T-helper 17 cell (primary cell): ENCODE data around the gene MRPL36. TPM values are rescaled to one million over a fixed set of nuclear protein-coding genes. Genes with fewer than 3 reads are reported as not detected.
A peak's percentile ranks its signal among the peaks of the same experiment; 100 is the strongest.

Source experiments
- ATAC-seq: fragments of 150-1000 bp; cut with Tn5 transposase; 2 replicates; pipeline ENCODE4 v1.10.0; 2021; ENCODE audit warnings: mild to moderate bottlenecking, moderate library complexity
- DNase-seq, 3 donors: peaks; one replicate each; pipeline versions ENCODE4 v3.0.0 to v3.0.0-alpha.2; 2020 to 2021
- H3K9me3 ChIP-seq: one replicate; pipeline ENCODE4 v1.7.0; 2013; ENCODE audit warnings: low read length, mild to moderate bottlenecking; ENCODE audit not compliant: control insufficient read depth, poor library complexity, severe bottlenecking
- H3K27ac Mint-ChIP-seq: one replicate; pipeline ENCODE4 v1.8.0; 2022; ENCODE audit warnings: mild to moderate bottlenecking, moderate library complexity, mixed read lengths
- H3K27me3 Mint-ChIP-seq: one replicate; pipeline ENCODE4 v1.8.0; 2022; ENCODE audit warnings: mixed read lengths
- H3K36me3 Mint-ChIP-seq: one replicate; pipeline ENCODE4 v1.8.0; 2022; ENCODE audit warnings: low read depth, mixed read lengths
- H3K4me1 Mint-ChIP-seq: one replicate; pipeline ENCODE4 v1.8.0; 2022; ENCODE audit warnings: mild to moderate bottlenecking, mixed read lengths
- H3K4me3 Mint-ChIP-seq: one replicate; pipeline ENCODE4 v1.8.0; 2022; ENCODE audit warnings: mild to moderate bottlenecking, moderate library complexity, mixed read lengths
- total RNA-seq, 4 donors: library from RNA in 2 of 4; stranded (reverse) in 2 of 4; gene quantifications; one replicate each; pipeline ENCODE4 v1.2.3 and lab custom pipeline; 2022 to 2026

The MRPL36 gene
- total RNA-seq, 2 donors from 2014 or later: 12.3 to 17.7 TPM

DNA sequence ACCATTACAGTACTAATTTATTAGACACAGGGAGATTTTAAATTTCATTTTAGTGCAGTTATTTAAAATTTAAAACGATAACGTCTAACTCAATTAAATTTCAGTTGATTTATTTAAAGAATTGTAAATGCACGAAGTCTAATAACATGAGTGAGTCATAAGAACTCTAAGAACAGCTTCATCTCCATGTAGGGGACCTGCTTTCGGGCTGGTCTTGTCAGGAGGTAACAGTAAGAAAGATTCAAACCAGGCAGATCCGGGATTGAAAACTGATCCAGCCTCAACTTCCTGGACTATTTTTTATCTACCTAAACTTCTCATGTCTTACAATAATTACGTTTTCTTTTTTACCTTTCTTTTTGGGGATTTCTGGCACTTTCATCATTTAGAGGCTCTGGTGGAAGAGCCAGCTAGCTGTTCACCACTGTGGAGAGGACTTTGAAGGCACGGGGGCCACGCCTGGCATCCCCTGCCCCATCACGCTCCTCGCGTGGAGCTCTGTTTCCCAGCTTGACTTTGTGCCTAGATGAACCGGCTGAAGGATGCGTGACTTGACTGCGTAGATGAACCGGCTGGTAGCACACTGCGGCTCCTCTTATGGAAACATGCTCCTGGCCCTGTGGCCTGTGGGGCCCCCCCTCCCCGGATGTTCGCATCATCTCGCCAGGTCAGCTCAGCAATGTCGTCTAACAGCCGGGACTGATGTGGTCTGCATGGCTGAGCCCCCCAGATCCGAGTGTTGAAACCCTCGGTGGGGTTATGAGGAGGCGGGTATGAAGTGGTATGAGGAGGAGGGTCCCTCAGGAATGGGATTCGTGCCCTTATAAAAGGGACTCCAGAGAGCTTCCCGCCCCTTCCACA, 27.6 kb upstream of the MRPL36 start:
- peak overlapping the region; percentile 5 for H3K4me3 Mint-ChIP-seq
- H3K36me3 Mint-ChIP-seq: peaks cover 4% of the 10 kb centered on the region
- ATAC-seq: no peak
- H3K4me1 Mint-ChIP-seq: peaks cover 5% of the 10 kb centered on the region
- peak overlapping the region; percentile 34 for H3K27ac Mint-ChIP-seq
- no peaks in the 10 kb centered on the region for H3K9me3 ChIP-seq
- H3K27me3 Mint-ChIP-seq: no peaks in the 10 kb centered on the region
- DNase-seq: no peak

DNA sequence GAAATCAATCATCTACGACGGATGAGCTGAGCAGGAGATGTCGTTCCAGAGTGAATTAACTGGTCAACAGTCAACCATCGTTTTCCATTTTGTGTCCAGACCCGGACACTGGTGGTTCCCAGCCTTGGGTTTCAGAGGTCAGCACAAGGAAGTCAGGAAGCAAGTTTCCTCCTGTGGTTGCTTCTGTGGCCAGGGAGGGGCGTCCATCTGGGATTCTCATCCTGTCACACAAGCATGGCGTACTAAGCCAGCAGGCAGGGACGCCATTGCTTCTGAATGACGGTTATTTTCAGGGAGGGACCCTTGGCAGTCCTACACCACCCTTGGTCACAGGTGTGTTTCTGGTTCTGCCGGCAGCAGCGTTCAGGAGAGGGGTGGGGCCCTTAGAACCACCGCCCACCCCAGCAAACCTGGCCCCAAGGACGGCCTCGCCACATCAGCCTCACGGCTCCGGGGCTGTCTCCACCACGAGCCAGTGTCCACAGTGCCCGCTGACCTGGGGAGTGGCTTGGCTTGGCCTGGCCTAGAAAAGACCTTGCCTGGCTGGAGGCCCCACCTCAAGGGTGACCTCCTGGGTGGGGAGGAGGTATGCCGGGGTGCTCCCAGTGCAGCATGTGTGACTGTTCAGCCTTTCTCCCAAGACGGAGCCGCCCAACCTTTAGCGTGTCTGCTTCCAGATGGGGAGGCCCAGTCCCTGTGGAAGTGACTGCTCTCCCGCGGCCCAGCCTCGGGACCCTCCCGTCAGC, 26.8 kb upstream of the MRPL36 start:
- H3K27ac Mint-ChIP-seq: no peak overlapping the region
- DNase-seq (no peak), ATAC-seq (no peak)
- H3K27me3 Mint-ChIP-seq: no peaks in the 10 kb centered on the region
- H3K9me3 ChIP-seq: no peaks in the 10 kb centered on the region
- peaks cover 10% of the 10 kb centered on the region for H3K36me3 Mint-ChIP-seq
- H3K4me1 Mint-ChIP-seq: peaks cover 5% of the 10 kb centered on the region
- H3K4me3 Mint-ChIP-seq: no peak overlapping the region

DNA sequence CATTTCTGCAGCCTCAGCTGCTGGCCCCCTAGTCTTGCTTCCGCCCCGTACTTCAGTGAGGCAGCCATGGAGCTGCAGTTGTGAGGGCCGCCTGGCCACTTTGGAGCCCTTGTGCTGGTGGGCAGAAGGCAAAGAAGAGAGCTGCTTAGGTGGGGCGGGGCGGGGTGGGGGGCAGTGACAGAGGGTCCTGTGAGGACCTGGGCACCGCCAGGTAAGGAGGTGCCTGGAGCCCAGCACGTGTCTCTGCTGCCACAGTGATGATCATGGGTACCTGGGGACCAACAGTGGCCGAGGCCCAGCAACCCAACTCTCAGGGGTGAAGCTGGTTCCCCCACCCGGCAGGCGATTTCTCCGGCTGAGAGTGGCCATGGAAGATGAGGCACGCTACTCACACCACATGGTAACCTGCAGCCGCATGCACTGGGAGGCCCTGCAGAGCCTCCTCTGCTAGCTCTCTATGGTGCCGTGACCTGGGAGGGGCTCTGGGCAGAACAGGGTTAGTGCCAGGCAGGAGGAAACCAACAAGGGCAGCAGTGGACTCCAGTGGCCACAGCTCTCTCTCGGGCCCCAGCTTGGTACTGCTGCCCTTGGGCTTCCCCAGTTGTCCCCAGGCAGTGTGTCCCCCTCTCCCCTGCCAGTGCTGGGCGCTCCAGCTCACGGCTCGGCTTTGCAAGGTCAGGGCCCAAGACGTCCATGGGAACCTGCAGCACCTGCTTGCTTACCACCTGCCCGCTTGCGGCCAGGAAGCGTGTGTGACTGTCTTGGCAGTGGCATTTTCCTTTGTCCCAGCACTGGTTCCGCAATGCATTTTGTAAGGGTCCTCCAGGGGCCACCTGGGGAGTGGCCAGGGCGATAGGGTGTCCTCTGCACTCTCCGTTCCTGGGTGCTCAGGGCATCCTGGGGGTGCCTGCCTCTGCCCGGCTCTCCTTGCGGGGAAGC, 25.5 kb upstream of the MRPL36 start:
- peaks cover 5% of the 10 kb centered on the region for H3K4me1 Mint-ChIP-seq
- no peak overlapping the region for H3K4me3 Mint-ChIP-seq
- no peak for DNase-seq
- H3K36me3 Mint-ChIP-seq: peaks cover 13% of the 10 kb centered on the region
- ATAC-seq: no peak
- H3K9me3 ChIP-seq: no peaks in the 10 kb centered on the region
- H3K27me3 Mint-ChIP-seq: no peaks in the 10 kb centered on the region
- H3K27ac Mint-ChIP-seq: no peak overlapping the region

DNA sequence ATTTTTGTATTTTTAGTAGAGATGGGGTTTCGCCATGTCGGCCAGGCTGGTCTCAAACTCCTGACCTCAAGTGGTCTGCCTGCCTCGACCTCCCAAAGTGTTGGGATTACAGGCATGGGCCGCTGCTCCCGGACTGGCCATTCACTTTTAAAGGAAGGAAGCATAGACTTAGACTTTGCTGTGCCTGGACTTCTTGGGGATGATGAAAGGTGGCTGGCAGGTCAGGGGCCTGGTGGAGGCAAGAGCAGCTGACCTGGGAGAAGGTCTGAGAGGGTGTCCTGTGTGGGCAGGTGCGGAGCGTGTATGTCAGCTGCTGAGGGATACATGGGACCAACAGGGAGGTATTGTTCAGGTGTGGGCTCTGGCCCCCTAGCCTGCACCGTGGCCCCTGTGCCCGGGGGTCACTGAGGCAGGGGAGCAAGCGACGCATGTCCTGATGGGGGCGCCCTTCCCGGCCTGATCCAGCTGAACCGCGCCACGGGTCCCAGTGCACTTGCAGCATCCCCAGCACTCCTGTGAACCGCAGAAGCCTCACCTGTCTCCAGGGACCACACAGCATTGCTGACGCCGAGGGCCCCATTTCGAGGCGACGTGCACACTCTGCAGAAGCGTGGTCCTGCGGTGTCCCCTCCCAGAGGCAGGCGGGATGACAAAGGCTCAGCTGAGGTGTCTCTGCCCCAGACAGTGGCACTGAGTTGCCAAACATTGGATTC, 24.6 kb upstream of the MRPL36 start:
- DNase-seq (no peak), ATAC-seq (no peak)
- no peak overlapping the region for H3K27ac Mint-ChIP-seq
- H3K9me3 ChIP-seq: no peaks in the 10 kb centered on the region
- H3K27me3 Mint-ChIP-seq: no peaks in the 10 kb centered on the region
- peaks cover 5% of the 10 kb centered on the region for H3K4me1 Mint-ChIP-seq
- H3K36me3 Mint-ChIP-seq: peaks cover 13% of the 10 kb centered on the region
- no peak overlapping the region for H3K4me3 Mint-ChIP-seq

DNA sequence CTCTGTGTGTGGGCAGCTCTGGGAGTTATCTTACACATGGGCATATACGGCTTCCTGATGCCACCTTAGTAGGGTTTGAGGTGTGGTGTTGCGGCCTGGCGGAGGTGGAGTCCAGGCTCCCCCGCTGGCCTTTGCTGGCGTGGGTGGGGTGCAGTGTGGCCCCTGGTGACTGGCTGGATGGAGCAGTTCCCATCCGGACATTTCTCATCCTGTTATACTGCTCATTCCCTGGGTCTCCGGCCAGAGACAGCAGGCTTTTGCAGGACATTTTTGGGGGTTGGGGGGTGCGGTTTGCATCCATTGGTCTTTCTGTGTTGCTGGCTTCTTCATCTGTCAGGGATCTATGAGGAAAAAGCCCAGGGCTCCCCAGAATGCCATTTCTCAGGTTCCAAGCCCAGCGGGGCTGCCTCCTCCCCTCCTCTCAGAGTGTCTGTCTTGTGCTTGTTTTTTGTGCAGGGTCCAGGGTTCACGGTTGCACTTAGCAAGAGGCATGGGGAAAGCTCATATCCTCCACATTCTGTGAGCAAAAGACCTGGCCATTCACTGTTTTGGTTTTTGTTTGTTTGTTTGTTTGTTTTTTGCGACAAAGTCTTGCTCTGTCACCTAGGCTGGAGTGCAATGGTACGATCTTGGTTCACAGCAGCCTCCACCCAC, 23.9 kb upstream of the MRPL36 start:
- no peaks in the 10 kb centered on the region for H3K9me3 ChIP-seq
- no peak overlapping the region for H3K27ac Mint-ChIP-seq
- ATAC-seq (no peak), DNase-seq (no peak)
- H3K4me3 Mint-ChIP-seq: no peak overlapping the region
- peaks cover 14% of the 10 kb centered on the region for H3K36me3 Mint-ChIP-seq
- H3K4me1 Mint-ChIP-seq: peaks cover 5% of the 10 kb centered on the region
- no peaks in the 10 kb centered on the region for H3K27me3 Mint-ChIP-seq

DNA sequence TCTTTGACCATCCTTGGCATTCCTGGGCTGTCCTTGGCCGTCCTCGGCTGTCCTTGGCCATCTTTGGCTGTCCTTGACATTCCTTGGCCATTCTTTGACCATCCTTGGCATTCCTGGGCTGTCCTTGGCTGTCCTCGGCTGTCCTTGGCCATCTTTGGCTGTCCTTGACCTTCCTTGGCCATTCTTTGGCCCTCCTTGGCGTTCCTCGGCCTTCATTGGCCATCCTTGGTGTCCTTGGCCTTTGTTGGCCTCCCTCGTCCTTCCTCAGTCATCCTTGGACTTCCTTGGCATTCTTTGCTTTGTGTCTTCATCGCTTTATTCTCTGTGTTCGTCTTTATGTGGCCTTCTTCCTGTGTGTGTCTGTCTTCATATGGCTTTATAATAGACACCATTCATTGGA, 22.2 kb upstream of the MRPL36 start:
- peaks cover 6% of the 10 kb centered on the region for H3K4me1 Mint-ChIP-seq
- H3K4me3 Mint-ChIP-seq: no peak overlapping the region
- H3K9me3 ChIP-seq: no peaks in the 10 kb centered on the region
- H3K27me3 Mint-ChIP-seq: no peaks in the 10 kb centered on the region
- H3K36me3 Mint-ChIP-seq: peaks cover 16% of the 10 kb centered on the region
- no peak overlapping the region for H3K27ac Mint-ChIP-seq
- ATAC-seq: no peak
- no peak for DNase-seq

DNA sequence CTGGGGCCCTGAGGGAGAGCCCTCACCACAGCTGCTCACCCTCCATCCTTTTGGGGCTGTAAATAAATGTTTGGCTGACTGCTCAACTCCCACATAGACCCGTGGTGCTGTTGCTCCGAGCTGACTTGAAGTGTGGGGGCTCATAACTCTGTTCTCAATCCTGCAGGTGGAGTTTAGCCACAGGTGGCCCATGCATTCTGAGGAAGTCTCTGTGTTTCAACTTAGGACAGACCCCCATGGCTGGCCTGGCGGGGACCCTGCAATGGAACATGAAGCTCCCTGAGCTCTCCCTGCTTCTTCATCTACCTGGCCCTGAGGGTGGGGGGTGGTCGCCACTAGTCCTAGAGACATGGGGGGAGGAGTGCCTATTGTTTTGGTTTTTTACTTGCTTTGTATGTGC, 21.3 kb upstream of the MRPL36 start:
- no peak for DNase-seq
- peaks cover 21% of the 10 kb centered on the region for H3K36me3 Mint-ChIP-seq
- no peak overlapping the region for H3K4me3 Mint-ChIP-seq
- no peaks in the 10 kb centered on the region for H3K9me3 ChIP-seq
- H3K4me1 Mint-ChIP-seq: peaks cover 6% of the 10 kb centered on the region
- H3K27ac Mint-ChIP-seq: no peak overlapping the region
- ATAC-seq: no peak
- no peaks in the 10 kb centered on the region for H3K27me3 Mint-ChIP-seq

DNA sequence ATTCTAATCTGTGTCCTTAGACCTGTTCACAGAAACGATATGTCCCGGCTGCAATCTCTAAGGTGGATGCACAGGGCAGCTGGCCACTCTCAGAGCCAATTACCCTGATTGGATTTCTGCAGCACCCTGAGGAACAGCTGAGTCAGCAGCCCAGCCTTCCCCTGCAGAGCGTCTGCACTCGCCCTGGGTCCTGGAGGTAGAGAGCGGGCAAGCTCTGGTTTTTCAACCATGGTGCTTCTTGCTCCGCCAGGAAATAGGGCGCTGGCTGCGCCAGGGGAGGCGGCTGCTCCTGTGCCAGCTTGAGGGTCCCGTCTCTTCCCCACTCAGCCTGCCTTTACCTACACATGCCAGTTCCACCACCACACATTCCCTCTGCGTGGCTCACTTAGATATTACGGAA, 20.7 kb upstream of the MRPL36 start:
- Mint-ChIP-seq H3K36me3 (peaks cover 21% of the 10 kb centered on the region), H3K27me3 (no peaks in the 10 kb centered on the region), H3K4me1 (peaks cover 6% of the 10 kb centered on the region), H3K4me3 (no peak overlapping the region), H3K27ac (no peak overlapping the region)
- ATAC-seq: no peak
- no peak for DNase-seq
- H3K9me3 ChIP-seq: no peaks in the 10 kb centered on the region

DNA sequence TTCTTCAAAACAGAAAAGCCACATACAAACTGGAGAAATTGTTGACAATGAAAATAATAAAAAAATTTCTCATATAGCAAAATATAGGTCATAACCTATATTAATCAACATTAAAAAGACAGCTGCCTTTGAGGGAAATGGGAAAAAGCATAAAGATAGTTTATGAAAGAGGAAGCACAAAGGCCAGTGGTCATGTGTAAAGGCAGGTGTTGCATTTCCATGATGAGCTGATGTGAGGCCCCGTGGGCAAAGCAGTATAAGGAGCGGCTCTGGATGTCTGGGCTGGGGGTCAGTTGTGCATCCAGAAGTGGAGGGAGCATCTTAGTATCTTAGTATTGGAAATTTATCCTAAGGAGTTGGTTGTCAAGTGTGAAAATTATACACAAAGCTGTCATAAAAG, 19.8 kb upstream of the MRPL36 start:
- no peak overlapping the region for H3K4me3 Mint-ChIP-seq
- no peaks in the 10 kb centered on the region for H3K9me3 ChIP-seq
- H3K4me1 Mint-ChIP-seq: peaks cover 6% of the 10 kb centered on the region
- DNase-seq (no peak), ATAC-seq (no peak)
- no peaks in the 10 kb centered on the region for H3K27me3 Mint-ChIP-seq
- peaks cover 25% of the 10 kb centered on the region for H3K36me3 Mint-ChIP-seq
- H3K27ac Mint-ChIP-seq: peak overlapping the region; percentile 34

DNA sequence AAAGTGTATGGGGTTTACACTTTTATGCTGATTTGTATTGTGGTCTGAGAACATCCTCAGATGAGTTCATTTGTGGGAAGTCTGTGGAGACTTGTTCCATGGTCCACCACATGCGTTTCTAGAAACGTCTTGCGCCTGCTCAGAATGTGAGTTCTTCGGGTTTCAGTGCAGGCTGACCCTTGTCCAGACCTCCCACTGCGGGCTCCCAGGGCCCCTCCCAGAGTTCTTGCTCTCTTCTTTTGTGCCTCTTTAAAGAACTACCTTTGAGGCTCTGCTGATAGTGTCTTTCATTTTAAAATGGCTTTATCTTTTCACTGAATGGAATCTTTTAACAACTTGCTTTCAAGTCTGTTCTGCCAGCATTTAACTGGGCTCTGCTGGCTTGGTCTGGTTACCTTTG, 19.1 kb upstream of the MRPL36 start:
- peaks cover 3% of the 10 kb centered on the region for H3K4me1 Mint-ChIP-seq
- no peaks in the 10 kb centered on the region for H3K9me3 ChIP-seq
- peak overlapping the region; percentile 19 for H3K27ac Mint-ChIP-seq
- DNase-seq (no peak), ATAC-seq (no peak)
- H3K27me3 Mint-ChIP-seq: no peaks in the 10 kb centered on the region
- H3K36me3 Mint-ChIP-seq: peaks cover 25% of the 10 kb centered on the region
- H3K4me3 Mint-ChIP-seq: no peak overlapping the region

DNA sequence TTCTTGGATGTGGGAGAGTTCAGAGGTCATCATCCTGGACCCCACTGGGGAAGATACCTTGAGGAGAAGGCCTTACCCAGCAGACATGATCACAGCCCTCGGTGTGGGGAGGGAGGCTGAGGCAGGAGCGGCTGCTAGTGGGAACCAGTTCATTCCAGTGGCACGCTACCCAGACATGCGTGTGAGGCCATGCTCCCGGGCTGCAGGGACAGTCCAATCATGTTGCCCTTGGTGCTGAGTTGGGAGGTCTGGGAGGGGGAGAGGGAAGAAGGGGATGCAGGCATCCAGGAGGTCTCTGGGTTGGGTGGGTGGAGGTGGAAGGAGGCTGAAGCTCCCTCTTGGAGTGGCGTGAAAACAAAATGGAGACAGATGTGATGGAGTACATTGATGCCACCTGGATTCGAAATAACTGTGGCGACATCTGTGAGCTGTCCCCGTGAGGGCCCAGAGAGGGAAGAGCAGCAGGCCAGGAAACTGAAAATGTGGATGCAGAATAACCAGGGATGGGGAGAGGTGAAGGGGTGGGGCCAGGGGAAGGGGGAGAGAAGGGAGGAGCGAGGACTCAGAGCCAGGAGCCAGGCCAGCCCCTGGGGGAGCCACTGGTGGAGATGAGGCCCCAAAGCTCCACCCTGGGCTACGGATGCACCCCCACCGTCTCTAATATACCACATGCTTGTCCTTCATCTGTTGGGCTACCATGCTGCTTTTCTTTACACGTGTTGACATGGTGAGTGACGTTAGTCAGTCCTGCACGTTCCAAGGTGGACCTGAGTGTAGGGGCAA, 17.8 kb upstream of the MRPL36 start:
- Mint-ChIP-seq H3K27me3 (no peaks in the 10 kb centered on the region), H3K4me1 (peaks cover 3% of the 10 kb centered on the region), H3K27ac (peak overlapping the region; percentile 16), H3K36me3 (peaks cover 21% of the 10 kb centered on the region), H3K4me3 (no peak overlapping the region)
- DNase-seq (no peak), ATAC-seq (no peak)
- no peaks in the 10 kb centered on the region for H3K9me3 ChIP-seq
